ENCODE data around the gene XPO6.

Gene XPO6

GRCh38 chr16:28184625-28185024 is 27.1 kb downstream of the XPO6 start:
- Histone ChIP-seq H3K79me2 (ENCODE audit: insufficient read depth, low read depth) (peaks cover 99% of the 10 kb centered on the region), H4K20me1 (ENCODE audit: insufficient read depth) (peaks cover 49% of the 10 kb centered on the region), H3K36me3 (ENCODE audit: insufficient read depth) (no peaks in the 10 kb centered on the region; the same call in 1 of the 2 replicates), H3K9ac (no peak overlapping the region), H3K4me3 (IDR thresholded peaks at IDR 0.05; ENCODE audit: insufficient read depth, low read depth, low read length) (no peak overlapping the region), H3K27me3 (ENCODE audit: insufficient read depth, low read depth) (no peaks in the 10 kb centered on the region), H3K27ac (no peak overlapping the region; the same call in 1 of the 2 replicates), H2AFZ (ENCODE audit: low read depth) (no peak overlapping the region), H3K4me2 (no peak overlapping the region), H3K4me1 (ENCODE audit: low read depth, poor library complexity, severe bottlenecking) (peaks cover 80% of the 10 kb centered on the region)
- no peak for TF ChIP-seq CTCF (conservative IDR thresholded peaks at IDR 0.05; ENCODE audit: low read depth, low read length)

- H4K20me1 ChIP-seq (ENCODE audit: insufficient read depth) = peaks cover 45% of the 10 kb centered on the region
- H3K9ac ChIP-seq = no peak overlapping the region
- no peak overlapping the region for H3K4me2 ChIP-seq
- no peaks in the 10 kb centered on the region; the same call in 1 of the 2 replicates for H3K36me3 ChIP-seq (ENCODE audit: insufficient read depth)
- no peak overlapping the region for H3K27ac ChIP-seq
- no peaks in the 10 kb centered on the region for H3K27me3 ChIP-seq (ENCODE audit: insufficient read depth, low read depth)
- H2AFZ ChIP-seq (ENCODE audit: low read depth) = no peak overlapping the region
- no peak for TF ChIP-seq CTCF (conservative IDR thresholded peaks at IDR 0.05; ENCODE audit: low read depth, low read length)
- peaks cover 99% of the 10 kb centered on the region for H3K79me2 ChIP-seq (ENCODE audit: insufficient read depth, low read depth)
- no peak overlapping the region for H3K4me3 ChIP-seq (IDR thresholded peaks at IDR 0.05; ENCODE audit: insufficient read depth, low read depth, low read length)
- H3K4me1 ChIP-seq (ENCODE audit: low read depth, poor library complexity, severe bottlenecking) = peaks cover 73% of the 10 kb centered on the region
Measured at GRCh38 chr16:28183930-28184329, 27.8 kb downstream of the XPO6 start.

GRCh38 chr16:28183484-28183883 is 28.3 kb downstream of the XPO6 start:
- peaks cover 69% of the 10 kb centered on the region for H3K4me1 ChIP-seq (ENCODE audit: low read depth, poor library complexity, severe bottlenecking)
- H3K4me3 ChIP-seq (IDR thresholded peaks at IDR 0.05; ENCODE audit: insufficient read depth, low read depth, low read length) = no peak overlapping the region
- no peak overlapping the region for H3K9ac ChIP-seq
- peaks cover 99% of the 10 kb centered on the region for H3K79me2 ChIP-seq (ENCODE audit: insufficient read depth, low read depth)
- no peak overlapping the region for H3K27ac ChIP-seq
- no peak overlapping the region for H2AFZ ChIP-seq (ENCODE audit: low read depth)
- H3K36me3 ChIP-seq (ENCODE audit: insufficient read depth) = no peaks in the 10 kb centered on the region; the same call in 1 of the 2 replicates
- no peaks in the 10 kb centered on the region for H3K27me3 ChIP-seq (ENCODE audit: insufficient read depth, low read depth)
- H4K20me1 ChIP-seq (ENCODE audit: insufficient read depth) = peaks cover 40% of the 10 kb centered on the region
- no peak for TF ChIP-seq CTCF (conservative IDR thresholded peaks at IDR 0.05; ENCODE audit: low read depth, low read length)
- no peak overlapping the region for H3K4me2 ChIP-seq

- H3K79me2 ChIP-seq (ENCODE audit: insufficient read depth, low read depth) = peaks cover 99% of the 10 kb centered on the region
- no peak for TF ChIP-seq CTCF (conservative IDR thresholded peaks at IDR 0.05; ENCODE audit: low read depth, low read length)
- no peak overlapping the region for H3K9ac ChIP-seq
- no peak overlapping the region for H3K27ac ChIP-seq
- H2AFZ ChIP-seq (ENCODE audit: low read depth) = no peak overlapping the region
- H3K27me3 ChIP-seq (ENCODE audit: insufficient read depth, low read depth) = no peaks in the 10 kb centered on the region
- peaks cover 62% of the 10 kb centered on the region for H3K4me1 ChIP-seq (ENCODE audit: low read depth, poor library complexity, severe bottlenecking)
- H3K4me3 ChIP-seq (IDR thresholded peaks at IDR 0.05; ENCODE audit: insufficient read depth, low read depth, low read length) = no peak overlapping the region
- H3K4me2 ChIP-seq = 0 out of 2 replicates have a peak overlapping the region, but pooled peaks have one; percentile 1
- peaks cover 34% of the 10 kb centered on the region for H4K20me1 ChIP-seq (ENCODE audit: insufficient read depth)
- no peaks in the 10 kb centered on the region; the same call in 1 of the 2 replicates for H3K36me3 ChIP-seq (ENCODE audit: insufficient read depth)
Measured at GRCh38 chr16:28182801-28183200, 29.0 kb downstream of the XPO6 start.
